OCI-LY3 (cell line): Measurements from ENCODE around the gene CLCA1.

Experiments used
- EZH2phosphoT487 ChIP-seq: fragments of 200-600 bp; shearing (Covaris generic); IDR thresholded peaks from 2 replicates; pipeline ENCODE4 v1.6.1; 2018; ENCODE audit warnings: antibody characterized with exemption, mixed run types, low read depth
- TF ChIP-seq, protein P1 (sequence below): fragments of 200-600, 300-600 bp; sonication (generic); IDR thresholded peaks from 2 replicates; pipeline ENCODE4 v1.5.1; 2014; ENCODE audit warnings: antibody characterized with exemption, low read length, low read depth

DNA sequence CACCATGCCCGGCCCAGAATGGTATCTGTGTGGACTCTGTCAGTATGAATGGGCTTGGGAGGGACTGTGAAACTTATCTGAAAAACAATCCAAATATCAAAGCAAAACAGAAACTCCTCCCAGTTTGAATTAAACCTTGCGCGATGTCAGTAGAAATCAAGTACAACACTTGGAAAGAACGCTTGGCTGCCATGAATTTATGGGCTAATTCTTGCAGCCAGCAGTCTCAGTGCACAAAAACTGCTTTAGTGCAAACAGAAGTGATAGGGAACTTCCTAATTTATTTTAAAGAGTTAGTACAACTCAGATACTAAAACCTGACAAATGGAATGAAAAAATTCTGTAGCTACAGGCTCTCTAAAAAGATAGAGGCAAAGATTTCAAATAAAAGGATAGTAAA, 8.5 kb downstream of the CLCA1 start:
- TF ChIP-seq, protein P1, sequence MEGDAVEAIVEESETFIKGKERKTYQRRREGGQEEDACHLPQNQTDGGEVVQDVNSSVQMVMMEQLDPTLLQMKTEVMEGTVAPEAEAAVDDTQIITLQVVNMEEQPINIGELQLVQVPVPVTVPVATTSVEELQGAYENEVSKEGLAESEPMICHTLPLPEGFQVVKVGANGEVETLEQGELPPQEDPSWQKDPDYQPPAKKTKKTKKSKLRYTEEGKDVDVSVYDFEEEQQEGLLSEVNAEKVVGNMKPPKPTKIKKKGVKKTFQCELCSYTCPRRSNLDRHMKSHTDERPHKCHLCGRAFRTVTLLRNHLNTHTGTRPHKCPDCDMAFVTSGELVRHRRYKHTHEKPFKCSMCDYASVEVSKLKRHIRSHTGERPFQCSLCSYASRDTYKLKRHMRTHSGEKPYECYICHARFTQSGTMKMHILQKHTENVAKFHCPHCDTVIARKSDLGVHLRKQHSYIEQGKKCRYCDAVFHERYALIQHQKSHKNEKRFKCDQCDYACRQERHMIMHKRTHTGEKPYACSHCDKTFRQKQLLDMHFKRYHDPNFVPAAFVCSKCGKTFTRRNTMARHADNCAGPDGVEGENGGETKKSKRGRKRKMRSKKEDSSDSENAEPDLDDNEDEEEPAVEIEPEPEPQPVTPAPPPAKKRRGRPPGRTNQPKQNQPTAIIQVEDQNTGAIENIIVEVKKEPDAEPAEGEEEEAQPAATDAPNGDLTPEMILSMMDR, result no peak
- no peak for TF ChIP-seq EZH2phosphoT487
